B cell (primary cell): Measurements from ENCODE around the gene SLITRK1. TPM values are rescaled to one million over a fixed set of nuclear protein-coding genes. Genes with fewer than 3 reads are reported as not detected.

Source experiments
- ATAC-seq: fragments of 200-7000 bp; cut with Tn5 transposase; one replicate; pipeline ENCODE4 v1.10.0; 2021; ENCODE audit warnings: low read depth, mild to moderate bottlenecking, moderate number of reproducible peaks, moderate library complexity
- CTCF ChIA-PET: fragments of 350-600 bp; sonication (Branson Sonifier 250); formaldehyde crosslinking; loops from one replicate; lab custom pipeline; 2021; ENCODE audit warnings: antibody characterized with exemption, inconsistent platforms; lab: Charles Lee
- POLR2A ChIA-PET: fragments of 350-600 bp; sonication (Branson Sonifier 250); formaldehyde crosslinking; loops from one replicate; lab custom pipeline; 2021; ENCODE audit warnings: antibody characterized with exemption; lab: Charles Lee
- DNase-seq: peaks from one replicate; pipeline ENCODE4 v3.0.0; 2013
- H2AFZ ChIP-seq: 2 replicates; pipeline ENCODE4 v1.6.1; 2012; ENCODE audit warnings: mild to moderate bottlenecking, low read depth, low read length; ENCODE audit not compliant: insufficient read depth, poor library complexity, severe bottlenecking
- H3K27ac ChIP-seq, 2 donors: 1 replicate in 1 of 2; 2 replicates in 1 of 2; pipeline ENCODE4 v1.5.1; 2012 to 2013; ENCODE audit warnings: low read length in 2 of 2, mild to moderate bottlenecking in 2 of 2, moderate library complexity in 1 of 2
- H3K27me3 ChIP-seq, 4 experiments: fragments of 200-600 bp in 1 of 4; sonication (generic) in 1 of 4; replicated peaks in 1 of 4; 1 replicate in 2 of 4; 2 replicates in 2 of 4; pipeline versions ENCODE4 v1.6.1 to v1.7.0; 2013 to 2016; ENCODE audit warnings: low read length in 3 of 4, mild to moderate bottlenecking in 2 of 4, mixed read lengths in 1 of 4, moderate library complexity in 1 of 4; ENCODE audit not compliant: insufficient read depth in 4 of 4, control insufficient read depth in 3 of 4; ENCODE audit errors: control extremely low read depth in 1 of 4
- H3K36me3 ChIP-seq, 2 experiments: replicated peaks in 1 of 2; 1 replicate in 1 of 2; 2 replicates in 1 of 2; pipeline versions ENCODE4 v1.6.1 to v1.7.1; 2013; ENCODE audit warnings: low read length in 1 of 2; ENCODE audit not compliant: insufficient read depth in 2 of 2, control insufficient read depth in 1 of 2; ENCODE audit errors: control extremely low read depth in 1 of 2, extremely low read depth in 1 of 2
- H3K4me1 ChIP-seq, 2 donors: fragments of 200-600 bp in 1 of 2; sonication (generic) in 1 of 2; 1 replicate in 1 of 2; 2 replicates in 1 of 2; pipeline versions ENCODE4 v1.5.1 to v1.6.1; 2013 to 2017; ENCODE audit warnings: low read length in 2 of 2; ENCODE audit not compliant: control insufficient read depth in 2 of 2, insufficient read depth in 2 of 2
- H3K4me2 ChIP-seq: replicated peaks from 2 replicates; pipeline ENCODE3; 2012; ENCODE audit warnings: mild to moderate bottlenecking, low read depth, low read length; ENCODE audit not compliant: poor library complexity, severe bottlenecking
- H3K4me3 ChIP-seq, 5 experiments: fragments of 200-600 bp in 1 of 5; sonication (generic) in 1 of 5; 1 replicate in 3 of 5; 2 replicates in 2 of 5; pipeline versions ENCODE4 v1.5.1 to v1.7.0; 2011 to 2016; ENCODE audit warnings: low read length in 4 of 5, mild to moderate bottlenecking in 4 of 5, low read depth in 2 of 5, control low read depth in 1 of 5, moderate library complexity in 1 of 5; ENCODE audit not compliant: insufficient read depth in 1 of 5; ENCODE audit errors: control extremely low read depth in 1 of 5, extremely low read depth in 1 of 5
- H3K79me2 ChIP-seq: fragments of 200-600 bp; sonication (generic); one replicate; pipeline ENCODE4 v1.6.0; 2016; ENCODE audit warnings: low read length; ENCODE audit not compliant: control insufficient read depth, insufficient read depth
- H3K9ac ChIP-seq: fragments of 200-600 bp; sonication (generic); 2 replicates; pipeline ENCODE4 v1.6.1; 2017; ENCODE audit warnings: mild to moderate bottlenecking, low read length, moderate library complexity
- H3K9me3 ChIP-seq, 3 donors: one replicate each; pipeline versions ENCODE4 v1.6.1 to v1.7.1; 2013; ENCODE audit warnings: low read length in 2 of 3; ENCODE audit not compliant: control insufficient read depth in 2 of 3, insufficient read depth in 1 of 3; ENCODE audit errors: control extremely low read depth in 1 of 3
- H4K20me1 ChIP-seq: 2 replicates; pipeline ENCODE4 v1.6.0; 2012; ENCODE audit warnings: mild to moderate bottlenecking, low read length; ENCODE audit not compliant: insufficient read depth, control insufficient read depth, poor library complexity, severe bottlenecking
- H3K27ac Mint-ChIP-seq: one replicate; pipeline ENCODE4 v1.8.0; 2021; ENCODE audit warnings: mixed read lengths
- H3K27me3 Mint-ChIP-seq: one replicate; pipeline ENCODE4 v1.8.0; 2021; ENCODE audit warnings: mixed read lengths
- H3K4me1 Mint-ChIP-seq: one replicate; pipeline ENCODE4 v1.8.0; 2021; ENCODE audit warnings: mixed read lengths
- H3K4me3 Mint-ChIP-seq: one replicate; pipeline ENCODE4 v1.8.0; 2021; ENCODE audit warnings: mixed read lengths
- H3K9me3 Mint-ChIP-seq: one replicate; pipeline ENCODE4 v1.8.0; 2022; ENCODE audit warnings: mixed read lengths; ENCODE audit not compliant: insufficient read depth
- EZH2 ChIP-seq: IDR thresholded peaks from 2 replicates; pipeline ENCODE4 v1.6.1; 2012; ENCODE audit warnings: borderline replicate concordance, low read depth, mild to moderate bottlenecking, moderate library complexity, low read length; ENCODE audit not compliant: insufficient read depth, poor library complexity, severe bottlenecking
- WGBS: methylation state at CpG from one replicate; pipeline ENCODE4 v1.1.5; 2013; ENCODE audit warnings: missing lambda C conversion rate; ENCODE audit not compliant: insufficient coverage; 5-methylcytosine and 5-hydroxymethylcytosine counted together
- intact Hi-C: fragments of 100-400 bp; cut with micrococcal nuclease; formaldehyde crosslinking; loops from one replicate; pipeline ENCODE4 v1.10.0; 2022
- polyA plus RNA-seq: library from polyadenylated mRNA; depleted of rRNA; stranded (reverse); fragments of >200 nt; gene quantifications from 2 replicates; pipeline ENCODE4 v1.2.3, GENCODE V29; 2012
- total RNA-seq, 2 donors: library from RNA; stranded (reverse); fragments of 120-200 nt in 1 of 2; gene quantifications; 1 replicate in 1 of 2; 2 replicates in 1 of 2; pipeline versions ENCODE4 v1.2.3 to v1.2.4, GENCODE V29; 2013 to 2022
- TF ChIP-seq, protein P1 (sequence below): fragments of 200-600 bp; IDR thresholded peaks from one replicate; pipeline ENCODE4 v1.8.0; 2022; ENCODE audit warnings: antibody characterized with exemption, mild to moderate bottlenecking

The SLITRK1 gene
- total and polyA plus RNA-seq, 2 donors (not counting 1 experiment from before 2014, with no cell fraction given) = not detected

- intact Hi-C loops = no loop called here
- CTCF ChIA-PET = no interaction called here
- Mint-ChIP-seq H3K27ac (no peak overlapping the region), H3K27me3 (no peaks in the 10 kb centered on the region), H3K4me3 (no peak overlapping the region), H3K9me3 (no peaks in the 10 kb centered on the region), H3K4me1 (no peaks in the 10 kb centered on the region)
- WGBS = 88% methylated on average over 3 of the region's 3 CpGs
- Histone ChIP-seq H3K4me3 (no peak overlapping the region), H3K79me2 (no peaks in the 10 kb centered on the region), H3K4me2 (no peak overlapping the region), H2AFZ (no peak overlapping the region), H3K27ac (no peak overlapping the region), H3K36me3 (no peaks in the 10 kb centered on the region), H3K9me3 (no peaks in the 10 kb centered on the region), H3K27me3 (no peaks in the 10 kb centered on the region), H4K20me1 (no peaks in the 10 kb centered on the region), H3K4me1 (no peaks in the 10 kb centered on the region), H3K9ac (no peak overlapping the region)
- TF ChIP-seq, protein P1, sequence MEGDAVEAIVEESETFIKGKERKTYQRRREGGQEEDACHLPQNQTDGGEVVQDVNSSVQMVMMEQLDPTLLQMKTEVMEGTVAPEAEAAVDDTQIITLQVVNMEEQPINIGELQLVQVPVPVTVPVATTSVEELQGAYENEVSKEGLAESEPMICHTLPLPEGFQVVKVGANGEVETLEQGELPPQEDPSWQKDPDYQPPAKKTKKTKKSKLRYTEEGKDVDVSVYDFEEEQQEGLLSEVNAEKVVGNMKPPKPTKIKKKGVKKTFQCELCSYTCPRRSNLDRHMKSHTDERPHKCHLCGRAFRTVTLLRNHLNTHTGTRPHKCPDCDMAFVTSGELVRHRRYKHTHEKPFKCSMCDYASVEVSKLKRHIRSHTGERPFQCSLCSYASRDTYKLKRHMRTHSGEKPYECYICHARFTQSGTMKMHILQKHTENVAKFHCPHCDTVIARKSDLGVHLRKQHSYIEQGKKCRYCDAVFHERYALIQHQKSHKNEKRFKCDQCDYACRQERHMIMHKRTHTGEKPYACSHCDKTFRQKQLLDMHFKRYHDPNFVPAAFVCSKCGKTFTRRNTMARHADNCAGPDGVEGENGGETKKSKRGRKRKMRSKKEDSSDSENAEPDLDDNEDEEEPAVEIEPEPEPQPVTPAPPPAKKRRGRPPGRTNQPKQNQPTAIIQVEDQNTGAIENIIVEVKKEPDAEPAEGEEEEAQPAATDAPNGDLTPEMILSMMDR = no peak
- no peak for TF ChIP-seq EZH2
- no peak for ATAC-seq
- POLR2A ChIA-PET = no interaction called here
- DNase-seq = no peak
Observed at GRCh38 chr13:83890358-83890757, 8.1 kb upstream of the SLITRK1 start.

GRCh38 chr13:83884141-83884540 is 1.9 kb upstream of the SLITRK1 start:
- POLR2A ChIA-PET = no interaction called here
- H3K4me1 Mint-ChIP-seq = no peaks in the 10 kb centered on the region
- Histone ChIP-seq H3K9me3 (peaks cover 0 to 25% (median 2%) of the 10 kb centered on the region in 3 donors), H3K4me2 (no peak overlapping the region), H3K4me3 (no peak overlapping the region), H3K36me3 (no peaks in the 10 kb centered on the region), H3K9ac (no peak overlapping the region), H3K27ac (no peak overlapping the region), H3K79me2 (no peaks in the 10 kb centered on the region), H2AFZ (no peak overlapping the region), H3K27me3 (peaks cover 0 to 31% (median 8%) of the 10 kb centered on the region in 4 experiments), H3K4me1 (no peaks in the 10 kb centered on the region), H4K20me1 (no peaks in the 10 kb centered on the region)
- ATAC-seq (no peak), DNase-seq (no peak)
- intact Hi-C loops = no loop called here
- TF ChIP-seq, protein P1 = no peak
- TF ChIP-seq EZH2 = no peak
- no peaks in the 10 kb centered on the region for H3K9me3 Mint-ChIP-seq
- H3K27me3 Mint-ChIP-seq = peaks cover 20% of the 10 kb centered on the region
- H3K4me3 Mint-ChIP-seq = no peak overlapping the region
- CTCF ChIA-PET = no interaction called here
- H3K27ac Mint-ChIP-seq = no peak overlapping the region
